HG03439 (cell line): ENCODE data around the gene NFASC.

Experiments used
- ATAC-seq: cut with Tn5 transposase; IDR thresholded peaks from one replicate; pipeline ENCODE4 v1.9.1; 2021; ENCODE audit warnings: mild to moderate bottlenecking, moderate library complexity; ENCODE audit not compliant: unreplicated experiment

NFASC gene

GRCh38 chr1:204979306-204979705 lies 108.6 kb downstream of the NFASC start:
- no peak for ATAC-seq

DNA sequence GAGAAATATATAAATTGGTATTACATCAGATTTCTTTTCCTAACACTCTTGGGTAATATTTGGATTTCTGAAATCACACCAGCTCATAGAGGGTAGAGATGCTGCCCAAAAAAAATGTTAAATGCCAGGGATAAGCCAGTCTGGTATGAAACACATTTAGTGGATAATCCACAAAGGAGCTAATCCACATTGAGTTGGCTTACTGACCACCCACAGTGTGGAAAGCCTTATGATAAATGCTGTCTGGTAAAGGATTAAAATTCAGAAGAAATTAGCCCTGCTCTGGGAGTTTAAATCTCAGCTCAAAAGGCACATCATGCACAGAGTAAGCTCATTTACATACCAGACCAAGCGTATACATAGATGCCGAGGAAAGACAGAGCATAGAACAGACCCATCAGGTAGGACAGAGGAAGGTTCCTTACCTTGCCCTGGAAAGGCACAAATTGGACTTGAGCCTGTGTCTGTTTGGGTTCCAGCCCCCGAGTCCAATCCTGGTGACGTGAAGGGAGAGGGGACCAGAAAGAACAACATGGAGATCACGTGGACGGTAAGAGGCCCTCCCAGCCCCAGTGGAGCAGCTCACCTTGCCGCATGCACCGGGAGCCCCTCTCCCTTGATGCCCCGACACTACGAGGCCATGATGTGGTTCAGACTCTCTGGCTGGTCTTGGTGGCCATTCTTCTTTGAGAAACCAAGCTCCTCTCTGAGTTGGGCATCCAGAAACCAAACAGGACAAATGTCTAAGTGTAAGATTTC lies 109.4 kb downstream of the NFASC start:
- no peak for ATAC-seq

GRCh38 chr1:204980840-204981405 lies 110.3 kb downstream of the NFASC start:
- ATAC-seq, result no peak

GRCh38 chr1:204983136-204983535 lies 112.5 kb downstream of the NFASC start:
- no peak for ATAC-seq

DNA sequence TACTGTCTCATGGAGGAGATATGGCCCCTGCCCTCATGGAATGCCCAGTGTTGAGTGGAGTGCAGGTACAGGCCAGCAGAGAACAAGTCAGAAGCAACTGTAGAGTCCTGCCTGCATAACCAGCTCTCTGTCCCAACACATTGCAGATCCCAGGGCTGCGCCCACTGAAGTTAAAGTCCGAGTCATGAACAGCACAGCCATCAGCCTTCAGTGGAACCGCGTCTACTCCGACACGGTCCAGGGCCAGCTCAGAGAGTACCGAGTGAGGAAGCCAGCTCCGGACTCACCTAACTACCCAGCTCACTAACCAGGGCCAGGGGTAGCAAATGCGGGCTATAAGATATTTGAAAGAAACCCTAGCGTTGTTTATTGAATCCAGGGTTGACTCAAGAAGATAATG lies 113.2 kb downstream of the NFASC start:
- no peak for ATAC-seq

- no peak for ATAC-seq
Measured at GRCh38 chr1:204984499-204984898, 113.8 kb downstream of the NFASC start.

GRCh38 chr1:204986181-204986580 lies 115.5 kb downstream of the NFASC start:
- ATAC-seq, result no peak

GRCh38 chr1:204987689-204988088 lies 117.0 kb downstream of the NFASC start:
- no peak for ATAC-seq

DNA sequence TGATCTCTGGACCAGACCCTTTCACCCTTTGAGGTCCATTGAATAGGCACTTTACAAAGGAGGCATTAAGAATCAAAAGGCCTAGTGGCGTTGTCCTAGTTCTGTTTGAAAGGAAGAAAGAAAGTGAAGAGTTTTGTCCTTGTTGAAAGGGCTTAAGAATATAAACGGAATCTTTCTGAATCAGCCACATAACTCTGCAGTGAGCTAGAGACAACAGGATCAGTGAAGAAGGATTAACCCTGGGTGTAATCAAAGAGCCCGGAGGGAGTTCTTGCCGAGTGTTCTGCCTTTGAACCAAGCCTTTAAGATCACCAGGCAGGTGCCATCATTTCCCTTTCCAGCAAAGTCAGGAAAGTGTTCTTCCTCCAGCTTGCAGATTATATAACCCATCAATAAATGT lies 117.5 kb downstream of the NFASC start:
- ATAC-seq, result no peak

DNA sequence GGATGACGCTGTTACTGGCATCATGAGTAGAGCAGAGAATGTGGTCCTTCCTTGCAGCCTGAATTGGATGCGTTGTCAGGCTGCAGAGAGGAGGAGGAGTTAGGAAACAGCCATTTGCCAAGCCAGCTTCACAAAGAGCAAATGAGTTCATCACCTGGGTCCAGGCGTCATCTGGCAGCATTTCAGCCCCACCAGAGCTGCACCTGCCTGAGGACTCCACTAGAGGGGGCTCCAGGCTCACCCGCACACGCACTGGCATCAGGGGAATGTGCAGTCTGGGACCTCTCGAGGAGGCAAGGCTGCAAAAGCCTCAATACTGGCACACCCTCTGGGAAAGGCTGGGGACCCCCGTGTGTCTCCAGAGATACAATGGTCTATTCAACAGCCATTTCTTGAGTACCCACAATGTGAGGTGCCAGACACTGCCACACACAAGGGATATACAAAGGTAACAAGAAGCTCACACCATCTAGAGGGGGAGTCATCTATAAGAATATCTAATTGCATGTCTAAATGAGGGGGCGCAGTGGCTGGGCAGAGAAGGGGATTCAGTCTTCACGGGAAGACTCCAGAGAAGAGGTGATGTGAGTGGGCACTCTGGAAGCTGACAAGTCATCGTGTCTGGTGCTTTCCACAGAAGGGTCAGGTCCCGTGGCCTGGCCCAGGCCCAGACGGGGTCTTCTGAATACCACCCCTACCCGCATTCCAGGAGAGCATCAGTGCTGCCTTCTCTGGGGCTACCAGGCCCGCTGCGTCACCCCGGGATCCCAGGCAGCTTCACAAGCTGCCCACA lies 118.8 kb downstream of the NFASC start:
- no peak for ATAC-seq

GRCh38 chr1:204990059-204990664 lies 119.5 kb downstream of the NFASC start:
- no peak for ATAC-seq

DNA sequence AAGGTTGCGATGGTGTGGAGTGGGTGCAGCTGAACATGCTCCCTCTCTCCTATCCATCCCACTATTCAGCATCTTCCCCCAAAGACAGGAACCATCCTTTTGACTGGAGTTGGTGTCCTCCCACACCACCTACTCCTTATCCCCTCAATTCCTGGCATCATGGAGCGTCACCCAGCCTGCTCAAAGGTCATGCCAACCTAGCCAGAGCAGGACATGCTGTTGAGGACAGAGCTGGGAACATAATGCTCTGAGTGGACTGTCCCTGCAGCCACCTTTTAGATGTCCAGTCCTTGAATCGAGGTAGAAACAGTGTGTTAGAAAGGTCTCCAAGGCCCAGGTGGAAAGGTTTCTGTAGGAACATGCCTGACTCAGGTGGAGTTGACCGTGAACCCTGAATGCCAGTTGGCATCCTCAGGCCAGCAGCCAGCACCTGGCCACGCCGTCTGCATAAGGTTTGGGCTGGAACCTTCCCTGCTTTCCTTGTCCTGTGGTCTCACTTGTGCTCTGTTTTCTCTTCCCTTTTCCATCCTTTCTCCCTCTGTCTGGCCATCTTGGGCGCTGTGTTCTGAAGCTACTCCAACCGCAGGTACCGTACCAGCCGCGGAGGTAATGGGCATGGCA lies 120.2 kb downstream of the NFASC start:
- no peak for ATAC-seq

DNA sequence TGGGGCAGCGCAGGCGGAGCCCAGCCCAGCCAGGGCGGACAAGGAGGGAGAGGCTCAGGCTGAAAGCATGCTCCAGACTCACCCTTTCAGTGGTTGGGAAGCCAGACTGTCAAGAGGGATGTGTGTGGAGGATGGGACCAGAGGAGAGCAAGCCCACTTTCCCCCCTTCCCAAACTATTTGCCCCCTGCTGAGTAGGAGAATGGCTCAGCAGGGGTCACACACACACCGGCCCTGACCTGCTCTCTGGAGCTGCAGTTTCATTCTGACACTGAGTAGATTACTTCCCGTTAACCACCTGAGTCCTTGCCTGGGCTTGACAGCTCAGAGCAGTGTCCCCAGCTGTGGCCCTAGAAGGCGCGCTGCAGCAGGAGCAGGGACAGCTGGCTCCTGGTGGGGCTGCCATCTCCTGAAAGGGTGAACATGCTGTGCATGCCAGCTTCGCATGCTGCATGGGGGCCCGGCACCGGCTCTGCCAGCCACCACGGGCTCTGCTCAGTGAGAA lies 120.7 kb downstream of the NFASC start:
- ATAC-seq, result no peak

GRCh38 chr1:204992201-204992997 lies 121.7 kb downstream of the NFASC start:
- ATAC-seq, result no peak

GRCh38 chr1:204992998-204993314 lies 122.3 kb downstream of the NFASC start:
- no peak for ATAC-seq

DNA sequence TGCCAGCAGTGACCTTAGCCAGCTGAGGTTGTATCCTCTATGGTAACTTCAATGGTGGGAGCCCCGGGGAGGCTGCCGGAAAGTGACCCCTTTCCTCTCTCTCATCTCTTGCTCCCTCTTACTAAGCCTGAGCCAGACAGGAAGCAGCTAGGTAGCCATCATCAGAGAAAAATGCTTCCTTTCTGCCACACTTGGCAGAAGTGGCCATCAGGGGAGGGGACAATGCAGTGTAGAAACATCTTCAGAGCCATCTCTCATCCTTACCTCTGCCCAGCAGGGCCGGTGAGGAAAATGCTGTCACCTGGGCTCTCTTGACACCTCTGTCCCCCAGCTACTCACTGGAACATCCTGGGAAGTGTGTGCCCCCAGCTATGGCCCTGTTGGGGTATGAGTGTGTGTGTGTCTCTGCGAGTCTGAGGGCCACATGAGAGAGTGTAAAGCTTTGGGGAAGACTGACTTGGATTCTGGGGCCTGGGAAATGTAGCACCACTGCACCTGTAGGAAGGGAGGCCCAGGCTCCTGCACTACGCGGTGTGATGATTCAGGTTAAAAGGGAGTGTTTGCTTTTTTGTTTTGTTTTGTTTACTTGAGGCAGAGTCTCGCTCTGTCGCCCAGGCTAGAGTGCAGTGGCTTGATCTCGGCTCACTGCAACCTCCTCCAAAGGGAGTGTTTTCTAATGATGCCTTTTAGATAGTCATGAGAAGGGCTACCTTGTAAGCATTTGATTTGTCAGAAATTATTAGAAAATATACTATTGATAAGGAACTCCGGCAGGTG lies 123.6 kb downstream of the NFASC start:
- ATAC-seq, result no peak

DNA sequence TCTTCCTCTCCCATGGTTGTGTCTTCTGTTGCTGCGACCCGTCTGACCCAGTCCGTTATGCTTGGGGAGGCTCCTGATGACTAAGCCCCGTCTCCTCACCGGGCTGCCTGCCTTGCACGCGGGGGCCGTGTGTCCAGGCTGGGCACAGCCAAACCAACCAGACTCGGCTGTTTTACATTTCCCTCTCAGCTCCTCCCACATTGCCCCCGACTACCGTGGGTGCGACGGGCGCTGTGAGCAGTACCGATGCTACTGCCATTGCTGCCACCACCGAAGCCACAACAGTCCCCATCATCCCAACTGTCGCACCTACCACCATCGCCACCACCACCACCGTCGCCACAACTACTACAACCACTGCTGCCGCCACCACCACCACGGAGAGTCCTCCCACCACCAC lies 126.3 kb downstream of the NFASC start:
- no peak for ATAC-seq

DNA sequence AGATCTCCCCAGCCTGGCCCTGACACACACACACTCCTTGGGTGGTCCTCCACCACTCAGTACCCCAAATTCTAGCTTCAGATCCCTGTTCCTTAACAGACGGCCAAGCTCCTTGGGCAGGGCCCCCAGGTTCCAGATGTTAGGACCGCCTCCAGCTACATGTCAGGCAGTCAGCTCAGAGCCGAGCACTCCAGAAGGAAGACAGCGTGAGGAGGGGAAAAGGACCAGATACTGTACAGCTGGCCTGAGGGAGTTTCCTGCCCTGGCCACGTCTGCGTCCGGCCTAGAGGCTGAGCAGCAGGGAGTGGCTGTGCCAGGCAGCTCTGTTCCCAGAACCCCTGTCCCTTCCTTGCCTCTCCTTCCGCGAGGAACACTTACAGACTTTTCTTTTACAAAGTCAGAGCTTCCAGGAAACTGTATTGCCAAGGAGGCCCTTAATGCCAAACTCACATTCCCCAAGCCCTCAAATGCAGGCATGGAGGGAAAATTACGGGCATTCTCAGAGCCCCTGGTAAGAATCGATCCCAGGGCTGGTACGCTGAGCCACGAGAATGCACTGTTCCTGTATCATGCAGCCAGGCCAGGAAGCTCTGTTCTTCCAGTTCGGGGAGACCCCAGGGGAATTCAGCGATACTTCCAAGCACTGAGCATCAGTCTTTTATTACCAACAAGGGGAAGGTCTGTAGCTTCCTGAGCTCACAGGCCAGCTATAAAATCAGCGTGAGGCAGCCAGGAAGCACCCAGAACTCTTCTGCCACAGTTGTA lies 127.1 kb downstream of the NFASC start:
- no peak for ATAC-seq

GRCh38 chr1:205001162-205001561 lies 130.5 kb downstream of the NFASC start:
- no peak for ATAC-seq
